ENCODE measurements around the gene CLDN9.

The CLDN9 gene

GRCh38 chr16:3012828-3013420 is at the start of gene CLDN9:
Gene CLDN9, plus strand, starts transcription at chr16:3012923. Its CDS starts 440 bp downstream, at chr16:3013363.
- DNase-seq, result no peak

- DNase-seq, result no peak
These were observed 49.5 kb upstream of the CLDN9 start for GRCh38 chr16:2963074-2963722.

GRCh38 chr16:2963723-2964474 is 48.8 kb upstream of the CLDN9 start, which contains the start of gene KREMEN2:
Gene KREMEN2, plus strand, starts transcription at chr16:2964275. Its CDS starts 246 bp downstream, at chr16:2964521.
- DNase-seq, result peak; percentile 50

GRCh38 chr16:2964475-2965336 is 48.0 kb upstream of the CLDN9 start:
- peak; percentile 42 for DNase-seq

GRCh38 chr16:2966043-2966807 is 46.5 kb upstream of the CLDN9 start:
- no peak for DNase-seq

- DNase-seq, result no peak
These were observed 45.9 kb upstream of the CLDN9 start for GRCh38 chr16:2966808-2967191.

GRCh38 chr16:2967211-2967631 is 45.5 kb upstream of the CLDN9 start:
- DNase-seq, result no peak

- no peak for DNase-seq
These were observed 45.0 kb upstream of the CLDN9 start for GRCh38 chr16:2967721-2968161.

GRCh38 chr16:2968368-2968737 is 44.4 kb upstream of the CLDN9 start:
- DNase-seq, result no peak

GRCh38 chr16:2968738-2969544 is 43.8 kb upstream of the CLDN9 start, which contains the start of gene PAQR4:
Gene PAQR4, plus strand, starts transcription at chr16:2969348. Its CDS starts 327 bp downstream, at chr16:2969675.
- DNase-seq, result peak; percentile 90

- DNase-seq, result peak; percentile 81
These were observed 42.9 kb upstream of the CLDN9 start for GRCh38 chr16:2969545-2970521.

- no peak for DNase-seq
These were observed 42.2 kb upstream of the CLDN9 start for GRCh38 chr16:2970563-2970962.

- no peak for DNase-seq
These were observed 41.4 kb upstream of the CLDN9 start for GRCh38 chr16:2971134-2971984.

GRCh38 chr16:2971985-2972784 is 40.5 kb upstream of the CLDN9 start:
- no peak for DNase-seq

- DNase-seq, result no peak
These were observed 39.6 kb upstream of the CLDN9 start for GRCh38 chr16:2973093-2973492.

- no peak for DNase-seq
These were observed 39.0 kb upstream of the CLDN9 start for GRCh38 chr16:2973605-2974318.

- no peak for DNase-seq
These were observed 38.2 kb upstream of the CLDN9 start for GRCh38 chr16:2974319-2975056.
